ENCODE results near the gene GNG13.
"Not testable (repeated sequence)": the region's sequence is repeated elsewhere in the genome, so short reads cannot be mapped to it uniquely, and the experiment has no call there.

Gene GNG13

DNA sequence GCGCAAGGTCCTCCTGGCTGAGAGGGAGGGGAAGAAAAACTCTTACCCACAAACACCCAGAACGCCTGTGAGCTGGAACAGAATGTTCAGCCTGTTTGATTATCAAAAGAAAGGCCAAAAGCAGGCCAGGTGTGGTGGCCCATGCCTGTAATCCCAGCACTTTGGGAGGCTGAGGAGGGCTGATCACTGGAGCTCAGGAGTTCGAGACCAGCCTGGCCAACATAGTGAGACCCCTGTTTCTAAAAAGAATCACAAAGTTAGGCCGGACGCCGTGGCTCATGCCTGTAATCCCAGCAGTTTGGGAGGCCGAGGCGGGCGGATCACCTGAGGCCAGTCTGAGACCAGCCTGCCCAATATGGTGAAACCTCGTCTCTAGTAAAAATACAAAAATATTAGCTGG, 24.2 kb downstream of the GNG13 start:
- not testable (repeated sequence) for DNase-seq

DNA sequence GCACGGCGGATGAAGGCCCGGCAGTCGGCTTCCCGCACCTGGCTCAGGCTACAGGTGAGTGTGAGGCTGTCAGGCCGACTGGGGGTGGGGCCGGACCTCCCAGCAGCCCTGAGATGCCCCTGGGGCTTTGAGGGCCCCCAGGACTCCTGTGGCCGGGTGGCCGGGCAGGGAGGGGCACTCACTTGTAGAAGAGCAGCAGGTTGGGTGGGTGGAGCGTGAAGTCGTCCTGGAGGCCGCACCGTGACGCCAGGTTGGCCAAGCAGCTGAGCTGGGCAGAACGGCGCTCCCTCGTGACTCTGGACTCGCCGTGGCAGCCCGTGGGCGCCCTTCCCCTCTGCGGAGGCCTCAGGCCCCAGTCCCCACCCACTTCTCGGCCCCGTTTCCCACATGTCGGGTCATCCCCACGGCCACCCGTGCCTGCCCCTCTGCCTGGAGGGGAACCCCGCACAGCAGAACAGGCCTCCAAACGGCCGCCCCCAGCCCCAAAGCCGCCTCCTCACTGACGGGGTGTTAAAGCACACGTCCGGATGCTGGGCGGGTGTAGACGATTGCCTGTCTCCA, 25.2 kb downstream of the GNG13 start:
- no peak for DNase-seq

DNA sequence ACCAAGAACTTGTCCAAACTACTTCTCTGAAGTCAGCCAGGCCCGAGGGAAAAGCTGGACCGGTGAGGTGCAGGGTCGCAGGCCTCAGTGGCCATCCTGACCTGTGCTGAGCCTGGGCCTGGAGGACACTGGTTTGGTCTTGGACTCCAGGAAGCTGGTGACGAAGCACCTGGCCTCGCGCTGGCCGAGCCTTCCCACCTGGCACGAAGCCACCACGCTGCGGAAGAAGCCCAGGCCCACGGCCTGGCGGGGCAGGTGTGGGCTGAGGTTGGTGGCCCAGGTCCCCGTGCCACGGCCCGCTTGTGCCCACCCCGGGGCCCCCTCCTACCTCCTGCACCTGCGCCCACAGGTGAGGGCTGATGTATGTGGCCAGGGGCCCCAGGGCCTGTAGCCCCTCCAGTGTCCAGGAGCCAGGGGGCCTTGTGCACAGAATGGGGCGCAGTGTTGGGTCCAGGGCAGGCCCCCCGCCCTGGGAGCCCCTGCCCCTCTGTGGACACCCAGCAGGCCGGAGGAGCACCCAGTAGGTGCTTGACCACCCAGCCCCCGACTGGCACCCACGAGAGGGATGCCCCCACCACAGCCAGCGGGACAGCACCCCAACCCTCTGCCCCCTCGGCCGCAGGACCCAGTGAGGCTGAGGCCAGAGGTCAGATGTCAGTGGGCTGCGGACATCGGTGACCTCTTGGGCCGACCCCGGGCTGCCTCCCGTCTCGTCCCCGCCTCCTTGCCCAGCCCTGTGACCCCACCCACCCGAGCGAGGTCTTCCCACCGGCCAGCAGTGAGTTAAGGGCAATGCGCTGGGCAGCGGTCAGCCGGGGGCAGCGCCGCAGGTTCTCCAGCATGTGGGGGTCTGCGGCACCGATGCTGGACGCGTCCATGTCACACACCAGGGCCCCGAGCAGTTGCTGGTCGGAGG, 26.2 kb downstream of the GNG13 start:
- DNase-seq, result no peak

DNA sequence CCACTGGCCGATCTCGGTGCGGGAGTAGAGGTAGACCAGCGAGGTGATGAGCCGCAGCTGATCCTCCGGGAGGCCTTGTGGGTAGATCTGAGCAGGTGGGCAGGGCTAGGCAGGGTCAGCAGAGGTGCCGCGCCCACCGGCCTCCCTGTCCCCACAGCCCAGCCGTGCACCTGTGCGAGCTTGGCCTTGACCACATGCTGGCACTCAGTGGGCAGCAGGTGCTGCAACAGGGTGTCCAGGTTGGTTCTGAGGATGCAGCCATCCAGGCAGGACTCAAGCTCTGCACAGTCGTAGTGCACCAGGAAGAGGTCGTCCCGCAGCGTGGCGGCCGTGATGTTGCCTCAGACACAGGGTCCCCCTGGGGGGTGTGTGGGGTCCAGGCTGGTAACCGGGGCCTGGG, 27.6 kb downstream of the GNG13 start:
- DNase-seq, result no peak

DNA sequence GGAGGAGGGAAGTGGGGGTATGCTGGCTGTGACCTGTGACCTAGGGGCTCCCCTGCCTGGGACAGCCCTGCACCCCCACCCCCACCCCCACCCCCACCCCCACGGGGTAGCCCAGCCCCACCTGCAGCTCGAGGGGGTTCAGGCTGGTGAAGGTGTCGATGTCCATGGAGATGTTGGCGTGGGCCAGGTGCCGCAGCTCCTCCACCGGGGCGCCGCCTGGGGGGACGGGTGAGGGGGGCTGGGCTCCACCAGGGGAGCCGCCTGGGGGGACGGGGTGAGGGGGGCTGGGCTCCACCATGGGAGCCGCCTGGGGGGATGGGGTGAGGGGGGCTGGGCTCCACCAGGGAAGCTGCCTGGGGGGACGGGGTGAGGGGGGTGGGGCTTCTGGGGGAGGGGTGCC, 30.1 kb downstream of the GNG13 start:
- no peak for DNase-seq

DNA sequence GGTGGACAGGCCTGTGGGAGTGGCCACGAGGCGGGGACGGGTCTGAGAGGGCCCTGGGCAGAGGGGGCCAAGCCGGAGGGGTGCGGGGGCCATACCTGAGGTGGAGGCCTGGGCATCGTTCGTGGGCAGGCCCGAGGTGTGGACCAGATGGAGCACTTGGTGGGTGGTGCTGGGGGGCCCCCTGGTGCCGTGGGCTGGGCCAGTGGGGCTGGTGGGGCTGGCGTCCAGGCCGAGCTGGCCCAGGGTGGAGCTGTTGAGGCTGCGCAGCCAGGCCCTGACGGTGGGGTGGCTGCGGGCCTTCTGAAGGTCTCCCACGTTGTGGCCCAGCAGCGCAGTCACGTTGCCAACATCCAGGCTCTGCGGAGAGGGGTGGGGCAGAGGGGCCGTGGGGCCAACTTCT, 30.6 kb downstream of the GNG13 start:
- DNase-seq, result no peak

DNA sequence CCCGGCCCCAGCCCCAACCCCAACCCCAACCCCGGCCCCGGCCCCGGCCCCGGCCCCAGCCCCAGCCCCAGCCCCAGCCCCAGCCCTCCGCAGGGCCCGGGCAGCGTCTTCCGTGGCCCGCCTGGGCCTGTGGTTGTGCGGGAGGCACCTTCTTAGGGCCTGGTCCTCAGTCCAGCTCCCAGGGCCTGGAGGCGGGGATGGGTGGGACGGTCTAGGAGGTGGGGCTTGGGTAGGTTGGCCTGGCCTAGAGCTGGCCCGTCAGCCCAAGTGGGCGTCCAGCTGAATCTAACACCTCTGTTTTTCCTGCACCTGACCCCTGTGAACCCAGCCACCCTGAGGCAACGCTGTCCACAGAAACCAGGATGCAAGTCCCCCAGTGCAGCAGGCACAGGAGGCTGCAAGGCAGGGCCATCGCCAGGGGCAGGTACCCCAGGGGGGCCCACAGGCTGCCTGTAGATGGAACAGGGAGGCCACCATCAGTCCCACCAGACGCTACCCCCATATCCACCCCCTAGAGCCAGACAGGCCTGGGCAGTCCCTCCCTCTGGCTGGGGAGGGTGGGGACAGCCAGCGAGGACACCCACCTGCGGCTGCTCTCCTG, 31.2 kb downstream of the GNG13 start:
- no peak for DNase-seq

DNA sequence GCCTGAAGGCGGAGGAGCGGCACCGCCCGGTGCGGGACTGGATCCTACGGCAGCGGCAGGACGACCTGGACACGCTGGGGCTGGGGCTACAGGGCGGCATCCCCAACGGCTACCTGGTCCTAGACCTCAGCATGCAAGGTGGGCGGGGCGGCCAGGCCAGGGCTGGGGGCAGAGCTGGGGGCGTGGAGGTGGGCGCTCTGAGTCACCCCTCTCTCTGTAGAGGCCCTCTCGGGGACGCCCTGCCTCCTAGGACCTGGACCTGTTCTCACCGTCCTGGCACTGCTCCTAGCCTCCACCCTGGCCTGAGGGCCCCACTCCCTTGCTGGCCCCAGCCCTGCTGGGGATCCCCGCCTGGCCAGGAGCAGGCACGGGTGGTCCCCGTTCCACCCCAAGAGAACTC, 32.1 kb downstream of the GNG13 start:
- no peak for DNase-seq

DNA sequence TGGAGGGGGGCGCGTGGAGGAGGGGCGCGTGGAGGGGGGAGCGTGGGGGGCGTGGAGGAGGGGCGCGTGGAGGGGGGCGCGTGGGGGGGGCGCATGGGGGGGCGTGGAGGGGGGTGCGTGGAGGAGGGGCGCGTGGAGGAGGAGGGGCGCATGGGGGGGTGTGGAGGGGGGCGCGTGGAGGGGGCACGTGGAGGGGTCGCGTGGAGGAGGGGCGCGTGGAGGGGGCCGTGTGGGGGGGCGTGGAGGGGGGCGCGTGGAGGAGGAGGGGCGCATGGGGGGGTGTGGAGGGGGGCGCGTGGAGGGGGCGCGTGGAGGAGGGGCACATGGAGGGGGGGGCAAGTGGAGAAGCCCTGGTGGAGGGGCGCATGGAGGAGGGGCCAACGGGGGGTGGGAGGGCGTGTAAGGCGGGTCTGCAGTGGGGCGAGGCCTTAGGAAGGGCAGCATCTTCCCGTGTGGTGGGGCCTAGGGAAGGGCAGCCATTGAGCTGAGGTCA, 32.7 kb downstream of the GNG13 start:
- DNase-seq, result no peak

DNA sequence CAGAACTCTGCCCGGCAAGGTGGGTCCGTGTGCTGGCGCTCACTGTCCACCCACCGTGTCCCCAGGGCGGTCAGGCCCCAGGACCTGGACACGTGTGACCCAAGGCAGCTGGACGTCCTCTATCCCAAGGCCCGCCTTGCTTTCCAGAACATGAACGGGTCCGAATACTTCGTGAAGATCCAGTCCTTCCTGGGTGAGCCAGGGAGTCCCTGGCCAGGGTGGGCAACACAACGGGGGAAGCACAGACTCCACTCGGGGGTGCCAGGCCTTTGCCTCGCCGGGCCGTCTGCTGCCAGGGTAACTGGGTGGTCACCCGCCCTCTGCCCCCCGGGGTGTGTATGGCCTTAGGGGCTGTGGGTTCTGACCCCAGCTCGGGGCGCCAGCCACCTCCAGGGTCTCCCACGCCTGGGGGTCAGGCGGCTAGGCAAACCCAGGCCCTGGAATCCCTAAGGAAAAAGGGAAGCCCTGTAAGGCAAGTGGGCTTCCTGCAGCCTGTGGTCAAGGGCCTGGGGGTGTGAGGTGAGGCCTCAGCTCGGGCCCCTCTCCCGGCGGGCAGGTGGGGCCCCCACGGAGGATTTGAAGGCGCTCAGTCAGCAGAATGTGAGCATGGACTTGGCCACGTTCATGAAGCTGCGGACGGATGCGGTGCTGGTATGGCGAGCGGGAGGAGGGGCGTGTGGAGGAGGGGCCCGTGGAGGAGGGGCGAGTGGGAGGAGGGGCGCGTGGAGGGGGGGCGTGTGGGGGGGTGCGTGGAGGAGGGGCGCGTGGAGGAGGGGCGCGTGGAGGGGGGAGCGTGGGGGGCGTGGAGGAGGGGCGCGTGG, 33.5 kb downstream of the GNG13 start:
- no peak for DNase-seq

DNA sequence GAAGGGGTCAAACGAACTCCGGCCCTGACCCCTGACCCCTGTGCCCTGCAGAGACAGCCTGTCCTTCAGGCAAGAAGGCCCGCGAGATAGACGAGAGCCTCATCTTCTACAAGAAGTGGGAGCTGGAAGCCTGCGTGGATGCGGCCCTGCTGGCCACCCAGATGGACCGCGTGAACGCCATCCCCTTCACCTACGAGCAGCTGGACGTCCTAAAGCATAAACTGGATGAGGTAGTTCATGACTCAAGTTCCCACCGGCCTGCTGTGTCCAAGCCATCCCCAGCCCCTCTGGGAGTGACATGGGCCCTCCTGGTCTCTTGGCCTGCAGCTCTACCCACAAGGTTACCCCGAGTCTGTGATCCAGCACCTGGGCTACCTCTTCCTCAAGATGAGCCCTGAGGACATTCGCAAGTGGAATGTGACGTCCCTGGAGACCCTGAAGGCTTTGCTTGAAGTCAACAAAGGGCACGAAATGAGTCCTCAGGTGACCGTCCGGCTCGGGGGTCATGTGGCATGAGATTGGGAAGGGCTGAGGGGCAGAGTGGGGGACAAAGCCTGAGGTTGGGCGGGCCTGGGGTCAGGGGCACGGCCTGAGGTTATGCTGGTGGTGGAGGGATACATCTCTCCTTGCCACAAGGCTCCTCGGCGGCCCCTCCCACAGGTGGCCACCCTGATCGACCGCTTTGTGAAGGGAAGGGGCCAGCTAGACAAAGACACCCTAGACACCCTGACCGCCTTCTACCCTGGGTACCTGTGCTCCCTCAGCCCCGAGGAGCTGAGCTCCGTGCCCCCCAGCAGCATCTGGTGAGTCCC, 34.3 kb downstream of the GNG13 start:
- DNase-seq, result no peak

DNA sequence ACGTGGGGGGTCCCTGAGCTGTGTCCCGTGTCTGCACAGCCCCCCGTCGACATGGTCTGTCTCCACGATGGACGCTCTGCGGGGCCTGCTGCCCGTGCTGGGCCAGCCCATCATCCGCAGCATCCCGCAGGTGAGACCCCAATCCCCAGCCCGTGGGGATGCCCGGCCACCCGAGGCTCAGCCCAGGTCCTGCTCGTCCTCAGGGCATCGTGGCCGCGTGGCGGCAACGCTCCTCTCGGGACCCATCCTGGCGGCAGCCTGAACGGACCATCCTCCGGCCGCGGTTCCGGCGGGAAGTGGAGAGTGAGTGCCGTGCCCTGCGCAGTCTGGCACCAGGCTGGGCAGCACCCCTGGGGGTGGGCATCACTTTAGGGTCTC, 35.1 kb downstream of the GNG13 start:
- DNase-seq, result no peak

DNA sequence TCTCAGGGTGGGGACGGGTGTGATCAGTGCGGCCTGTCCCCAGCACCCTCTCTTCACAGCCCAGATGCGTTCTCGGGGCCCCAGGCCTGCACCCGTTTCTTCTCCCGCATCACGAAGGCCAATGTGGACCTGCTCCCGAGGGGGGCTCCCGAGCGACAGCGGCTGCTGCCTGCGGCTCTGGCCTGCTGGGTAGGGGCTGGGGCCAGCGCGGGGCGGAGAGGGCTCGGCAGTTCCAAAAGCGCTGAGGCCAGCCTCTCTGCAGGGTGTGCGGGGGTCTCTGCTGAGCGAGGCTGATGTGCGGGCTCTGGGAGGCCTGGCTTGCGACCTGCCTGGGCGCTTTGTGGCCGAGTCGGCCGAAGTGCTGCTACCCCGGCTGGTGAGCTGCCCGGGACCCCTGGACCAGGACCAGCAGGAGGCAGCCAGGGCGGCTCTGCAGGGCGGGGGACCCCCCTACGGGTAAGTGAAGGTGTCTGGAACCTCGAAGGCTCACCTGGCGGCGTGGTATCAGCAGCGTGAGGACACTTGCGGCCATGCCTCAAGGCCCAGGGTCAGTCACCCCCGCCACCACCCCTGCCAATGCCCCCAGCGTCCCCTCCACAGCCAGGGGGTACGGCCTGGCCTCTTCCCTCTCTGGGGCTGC, 35.6 kb downstream of the GNG13 start:
- DNase-seq, result no peak

DNA sequence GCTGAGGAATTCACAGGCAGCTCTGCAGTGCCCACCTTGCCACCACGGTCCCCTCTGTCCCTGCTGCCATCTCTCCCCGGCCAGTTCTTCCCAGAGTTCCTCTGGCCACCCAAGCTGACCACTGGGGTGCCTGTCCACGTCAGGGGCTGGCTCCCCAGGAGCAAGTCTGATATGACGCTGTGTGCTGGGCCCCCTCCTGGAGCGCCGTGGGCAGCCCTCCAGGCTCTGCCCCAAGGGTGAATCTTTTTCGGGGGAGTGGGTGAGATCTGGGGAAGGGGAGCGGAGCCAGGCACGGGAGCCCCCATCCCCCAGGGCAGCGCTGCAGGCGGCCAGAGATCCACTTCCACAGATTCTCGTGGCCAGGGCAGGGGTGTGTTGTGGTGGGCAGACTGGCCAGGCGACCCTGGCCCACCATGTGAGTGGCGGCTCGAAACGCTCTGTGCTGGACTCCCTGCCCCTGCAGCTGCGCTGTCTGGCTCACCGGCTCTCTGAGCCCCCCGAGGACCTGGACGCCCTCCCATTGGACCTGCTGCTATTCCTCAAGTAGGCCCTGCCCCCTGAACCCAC, 36.3 kb downstream of the GNG13 start:
- no peak for DNase-seq

DNA sequence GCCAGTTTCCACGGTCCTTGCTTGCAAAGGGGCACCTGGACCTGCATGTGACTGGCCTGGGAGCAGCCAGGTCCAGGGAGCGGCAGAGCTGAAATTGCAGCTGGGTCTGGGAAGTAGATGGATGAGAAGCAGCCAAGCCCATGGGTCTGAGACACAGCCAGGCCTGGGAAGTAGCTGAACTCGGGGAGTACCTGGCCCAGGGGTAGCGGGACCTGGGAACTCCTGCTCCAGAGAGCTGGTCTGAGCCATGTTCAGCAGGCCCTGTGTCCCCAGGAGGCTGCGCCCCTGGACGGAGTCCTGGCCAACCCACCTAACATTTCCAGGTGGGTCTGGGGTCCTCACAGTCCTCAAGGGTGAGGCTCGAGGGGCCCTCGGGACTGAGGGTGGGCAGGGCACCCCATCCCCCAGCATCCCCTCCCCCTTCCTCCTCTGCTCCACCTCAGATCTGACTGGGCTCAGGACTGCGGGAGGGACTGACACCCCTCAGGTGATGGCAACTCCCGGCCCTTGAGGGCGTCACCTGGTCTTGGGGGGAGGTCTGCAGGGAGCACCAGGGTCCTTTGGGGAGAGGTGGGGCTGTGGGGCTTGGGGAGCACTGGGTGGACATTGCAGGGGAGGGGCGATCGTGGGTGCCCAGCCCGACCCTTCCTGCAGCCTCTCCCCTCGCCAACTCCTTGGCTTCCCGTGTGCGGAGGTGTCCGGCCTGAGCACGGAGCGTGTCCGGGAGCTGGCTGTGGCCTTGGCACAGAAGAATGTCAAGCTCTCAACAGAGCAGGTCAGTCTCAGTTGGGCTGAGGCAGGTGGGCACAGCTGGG, 37.0 kb downstream of the GNG13 start:
- no peak for DNase-seq

DNA sequence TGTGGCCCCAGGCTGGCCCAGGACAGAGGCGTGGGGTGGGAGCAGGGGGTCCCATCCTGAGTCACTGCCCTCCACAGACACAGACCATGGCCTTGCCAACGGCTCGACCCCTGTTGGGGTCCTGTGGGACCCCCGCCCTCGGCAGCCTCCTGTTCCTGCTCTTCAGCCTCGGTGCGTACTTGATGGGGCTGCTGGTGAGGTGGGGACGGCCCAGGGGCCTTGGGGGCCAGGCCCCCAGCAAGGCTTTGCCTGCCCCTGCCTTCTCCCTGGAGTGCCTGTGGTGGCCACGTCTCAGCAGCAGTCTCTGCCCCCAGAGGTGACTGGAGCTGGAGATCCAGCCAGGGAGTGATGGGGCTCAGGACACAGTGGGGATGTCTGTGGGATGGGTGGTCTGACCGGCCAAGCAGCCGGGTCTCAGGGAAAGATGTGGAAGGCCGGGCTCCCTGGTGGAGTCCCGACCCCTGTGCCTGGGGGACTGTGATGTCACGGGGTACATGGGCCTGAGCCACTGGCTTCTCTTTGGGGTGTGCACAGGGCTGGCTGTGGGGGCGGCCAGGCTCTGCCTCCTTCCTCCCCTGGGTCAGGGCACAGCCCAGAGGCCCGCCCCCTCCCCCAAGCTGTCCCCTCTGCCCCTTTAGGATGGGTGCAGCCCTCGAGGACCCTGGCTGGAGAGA, 37.8 kb downstream of the GNG13 start:
- DNase-seq, result no peak

DNA sequence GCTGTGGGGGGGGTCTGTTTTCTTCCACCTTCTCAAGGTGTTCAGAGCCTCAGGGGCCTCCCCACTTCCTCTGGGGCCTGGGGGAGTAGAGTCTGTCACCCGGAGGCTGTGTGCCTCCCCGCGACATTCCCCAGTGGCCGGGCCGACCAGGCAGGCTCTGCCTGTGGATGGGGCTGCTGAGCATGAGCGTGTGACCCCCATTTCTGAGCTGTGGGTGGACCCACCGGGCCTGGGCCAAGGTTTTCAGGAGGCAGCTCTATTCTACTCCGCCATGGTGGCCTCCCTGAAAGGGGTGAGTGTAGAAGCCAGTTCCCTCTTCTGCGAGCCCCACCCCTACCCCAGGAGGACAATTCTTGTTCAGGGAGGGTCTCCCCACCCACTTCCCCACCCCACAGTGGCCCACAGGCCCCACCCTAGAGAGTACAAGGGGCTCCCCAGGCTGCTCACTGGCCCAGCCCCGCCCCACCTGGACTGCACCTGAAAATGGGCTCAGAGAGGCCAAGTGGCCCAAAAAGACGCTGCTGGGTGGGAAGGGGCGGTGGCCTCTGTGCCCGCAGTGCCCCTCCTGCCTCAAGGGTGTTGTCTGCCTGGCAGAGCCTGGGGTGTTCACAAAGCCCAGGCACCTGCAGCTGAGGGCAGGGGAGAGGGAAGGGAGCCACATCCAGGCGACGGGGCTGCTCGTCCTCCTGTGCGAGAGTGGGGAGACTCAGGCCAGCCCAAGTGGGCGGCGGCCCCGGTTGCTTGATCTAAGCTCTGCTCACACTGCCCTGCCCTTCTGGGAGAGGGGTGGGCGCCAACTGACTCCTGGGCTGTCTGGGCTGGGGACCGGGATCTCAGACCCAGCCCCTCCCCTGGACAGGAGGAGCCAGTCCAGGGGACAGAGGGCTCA, 38.7 kb downstream of the GNG13 start:
- DNase-seq, result no peak

DNA sequence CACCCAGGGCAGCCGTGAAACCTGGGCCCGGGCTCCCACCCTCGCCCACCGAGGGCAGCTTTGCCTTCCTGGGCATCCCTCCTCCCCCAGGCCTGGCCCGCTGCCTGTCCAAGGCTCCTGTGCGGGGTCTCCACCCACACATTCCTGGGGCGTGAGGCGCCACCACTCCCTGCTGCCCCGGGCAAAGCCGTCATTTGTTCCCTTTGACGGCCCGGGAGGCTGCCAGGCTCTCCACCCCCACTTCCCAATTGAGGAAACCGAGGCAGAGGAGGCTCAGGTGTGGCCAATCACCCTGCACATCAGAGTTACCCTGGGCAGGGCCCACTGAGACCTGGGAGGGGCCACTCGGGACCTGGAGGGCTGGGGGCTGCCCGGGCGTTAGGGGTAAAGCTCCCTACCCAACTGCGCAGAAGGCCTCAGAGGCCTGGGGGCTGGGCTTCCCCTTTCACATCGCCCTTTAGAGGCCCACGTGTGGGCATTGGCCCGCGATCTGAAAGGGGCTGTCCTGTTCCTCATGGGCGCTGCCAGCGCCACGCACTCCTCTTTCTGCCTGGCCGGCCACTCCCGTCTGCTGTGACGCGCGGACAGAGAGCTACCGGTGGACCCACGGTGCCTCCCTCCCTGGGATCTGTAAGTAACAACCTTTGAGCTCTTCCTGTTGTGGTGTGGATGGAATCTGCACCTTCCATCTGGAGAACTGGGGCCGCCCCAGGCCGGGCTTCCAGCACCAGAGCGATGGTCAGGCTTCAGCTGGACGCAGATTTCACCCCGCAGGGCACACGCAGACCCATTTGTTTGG, 39.8 kb downstream of the GNG13 start, which contains the start of gene MSLN:
Gene MSLN, plus strand, starts transcription at position 190 of the 799 bp plus-strand sequence. CDS start 1,947 bp downstream, outside the sequence.
- DNase-seq, result no peak

All from CD4-positive, alpha-beta T cell treated with Interleukin-1 beta for 1 hour (primary cell).